CD4-positive, alpha-beta memory T cell (primary cell): ENCODE data around the gene IFT22. TPM values are rescaled to one million over a fixed set of nuclear protein-coding genes. Genes with fewer than 3 reads are reported as not detected.

Experiments
- CTCF ChIA-PET: fragments of 350-600 bp; sonication (Branson Sonifier 250); formaldehyde crosslinking; loops from one replicate; lab custom pipeline; 2021; ENCODE audit warnings: inconsistent platforms; ENCODE audit not compliant: partially characterized antibody; lab: Charles Lee
- POLR2A ChIA-PET: fragments of 350-600 bp; sonication (Branson Sonifier 250); formaldehyde crosslinking; loops from one replicate; lab custom pipeline; 2021; ENCODE audit not compliant: partially characterized antibody; lab: Charles Lee
- DNase-seq, 5 donors: peaks; one replicate each; pipeline versions ENCODE4 v3.0.0 to v3.0.0-alpha.2; 2020 to 2022; ENCODE audit warnings: mixed read lengths in 1 of 5
- H3K27ac ChIP-seq: one replicate; pipeline ENCODE4 v1.7.0; 2013; ENCODE audit warnings: low read depth, low read length
- H3K27me3 ChIP-seq: 2 replicates; pipeline ENCODE4 v1.7.0; 2013; ENCODE audit warnings: mild to moderate bottlenecking, low read length, moderate library complexity; ENCODE audit not compliant: insufficient read depth
- H3K36me3 ChIP-seq: 2 replicates; pipeline ENCODE4 v1.7.0; 2013; ENCODE audit warnings: mild to moderate bottlenecking, low read length, moderate library complexity; ENCODE audit not compliant: insufficient read depth
- H3K4me1 ChIP-seq: 2 replicates; pipeline ENCODE4 v1.7.0; 2013; ENCODE audit warnings: mild to moderate bottlenecking, low read length, moderate library complexity; ENCODE audit not compliant: insufficient read depth
- H3K4me3 ChIP-seq, 2 donors: one replicate each; pipeline ENCODE4 v1.7.0; 2013; ENCODE audit warnings: low read length in 2 of 2, mild to moderate bottlenecking in 1 of 2
- H3K9me3 ChIP-seq, 2 donors: one replicate each; pipeline ENCODE4 v1.7.0; 2013; ENCODE audit warnings: low read length in 2 of 2, control low read depth in 1 of 2; ENCODE audit not compliant: control insufficient read depth in 1 of 2
- H3K27ac Mint-ChIP-seq, 7 donors: one replicate each; pipeline ENCODE4 v1.8.0; 2020 to 2021; ENCODE audit warnings: mixed read lengths in 7 of 7, mild to moderate bottlenecking in 6 of 7, inconsistent platforms in 3 of 7, moderate library complexity in 3 of 7
- H3K27me3 Mint-ChIP-seq, 2 donors: one replicate each; pipeline ENCODE4 v1.8.0; 2020 to 2021; ENCODE audit warnings: mixed read lengths in 2 of 2
- H3K36me3 Mint-ChIP-seq, 2 donors: one replicate each; pipeline ENCODE4 v1.8.0; 2020 to 2021; ENCODE audit warnings: mixed read lengths in 2 of 2, inconsistent platforms in 1 of 2, mild to moderate bottlenecking in 1 of 2
- H3K4me1 Mint-ChIP-seq, 4 donors: one replicate each; pipeline ENCODE4 v1.8.0; 2020 to 2021; ENCODE audit warnings: mixed read lengths in 4 of 4, mild to moderate bottlenecking in 1 of 4
- H3K4me3 Mint-ChIP-seq, 8 donors: one replicate each; pipeline ENCODE4 v1.8.0; 2020 to 2021; ENCODE audit warnings: mixed read lengths in 8 of 8, mild to moderate bottlenecking in 7 of 8, moderate library complexity in 6 of 8, inconsistent platforms in 3 of 8
- H3K9me3 Mint-ChIP-seq, 8 donors: one replicate each; pipeline ENCODE4 v1.8.0; 2020 to 2021; ENCODE audit warnings: mixed read lengths in 8 of 8, mild to moderate bottlenecking in 5 of 8, inconsistent platforms in 3 of 8, moderate library complexity in 1 of 8
- intact Hi-C: fragments of 100-400 bp; cut with micrococcal nuclease; formaldehyde crosslinking; loops from one replicate; pipeline ENCODE4 v1.15.1; 2023
- polyA plus RNA-seq, 2 donors: library from polyadenylated mRNA; unstranded; fragments of 300-500 nt; fragmentation: Illumina TruSeq; gene quantifications; one replicate each; pipeline ENCODE4 v1.2.3, GENCODE V29; 2021
- total RNA-seq, 2 experiments: library from RNA; stranded (reverse); gene quantifications; one replicate each; pipeline ENCODE4 v1.2.3, GENCODE V29; 2021

IFT22 gene
- total RNA-seq (1 to 10 TPM; 2.6 TPM), polyA plus RNA-seq (1 to 10 TPM; 6.3 to 6.7 TPM)

GRCh38 chr7:101321491-101322401 lies at the start of gene IFT22:
Gene IFT22, minus strand, starts transcription at chr7:101321812. Its CDS starts 103 bp downstream, at chr7:101321709.
- intact Hi-C loops: loop anchor here (2.0 kb wide), 1 partner anchor 77 kb away; the partner anchor contains the start of gene FIS1
- H3K9me3 ChIP-seq: no peaks in the 10 kb centered on the region
- H3K27me3 ChIP-seq: no peaks in the 10 kb centered on the region
- peak within 1 kb of the TSS; percentile 54 for H3K27ac ChIP-seq
- DNase-seq: peak; percentile 77 to 82 (median 77)
- H3K9me3 Mint-ChIP-seq: no peaks in the 10 kb centered on the region
- H3K4me1 ChIP-seq: peaks cover 16% of the 10 kb centered on the region
- no peaks in the 10 kb centered on the region for H3K36me3 Mint-ChIP-seq
- ChIA-PET POLR2A (interaction anchor here (0.6 to 1.3 kb wide), 5 partner anchors 68 to 104 kb away, joined by 3 to 5 read pairs (median 3); partner anchors contain the start of genes FIS1, PLOD3 and ZNHIT1), CTCF (interaction anchor here (0.9 to 1.5 kb wide), 6 partner anchors 12 to 90 kb away, joined by 3 to 7 read pairs (median 3); no protein-coding TSS in a partner anchor)
- H3K36me3 ChIP-seq: no peaks in the 10 kb centered on the region
- peak within 1 kb of the TSS; percentile 47 to 87 for H3K4me3 ChIP-seq
- peak within 1 kb of the TSS; percentile 83 to 95 (median 92) for H3K27ac Mint-ChIP-seq
- no peaks in the 10 kb centered on the region for H3K27me3 Mint-ChIP-seq
- peak within 1 kb of the TSS; percentile 89 to 95 (median 92) for H3K4me3 Mint-ChIP-seq
- H3K4me1 Mint-ChIP-seq: peaks cover 5 to 20% (median 10%) of the 10 kb centered on the region in 4 donors

DNA sequence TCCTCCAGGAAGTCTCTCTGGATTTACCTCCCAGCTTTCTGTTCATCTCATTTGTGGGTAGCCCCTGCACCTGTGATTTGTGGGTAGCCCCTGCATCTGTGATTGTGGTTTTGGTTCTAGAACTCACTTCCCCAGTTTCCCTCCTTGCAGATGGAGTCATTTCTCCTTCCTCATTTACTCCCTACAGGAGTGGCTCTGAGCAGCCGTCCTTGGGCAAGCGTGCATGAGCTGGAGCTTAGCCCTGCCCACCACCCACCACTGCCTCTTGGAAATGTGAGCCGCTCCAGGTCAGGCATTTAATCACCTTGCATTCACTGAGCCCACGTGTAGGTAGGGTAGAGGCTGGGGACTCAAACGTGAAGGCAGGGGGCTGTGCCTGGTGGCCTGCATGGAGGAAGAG lies 49.2 kb upstream of the IFT22 start:
- ChIA-PET POLR2A (no interaction called here), CTCF (no interaction called here)
- H3K27ac Mint-ChIP-seq: no peak overlapping the region
- Histone ChIP-seq H3K9me3 (no peaks in the 10 kb centered on the region), H3K4me3 (no peak overlapping the region), H3K4me1 (no peaks in the 10 kb centered on the region), H3K36me3 (no peaks in the 10 kb centered on the region), H3K27ac (no peak overlapping the region), H3K27me3 (peaks cover 3% of the 10 kb centered on the region)
- no peak overlapping the region for H3K4me3 Mint-ChIP-seq
- intact Hi-C loops: no loop called here
- H3K36me3 Mint-ChIP-seq: no peaks in the 10 kb centered on the region
- no peaks in the 10 kb centered on the region for H3K4me1 Mint-ChIP-seq
- no peaks in the 10 kb centered on the region for H3K9me3 Mint-ChIP-seq
- H3K27me3 Mint-ChIP-seq: peaks cover 15 to 25% of the 10 kb centered on the region in 2 donors
- no peak for DNase-seq

- intact Hi-C loops: no loop called here
- Histone ChIP-seq H3K9me3 (no peaks in the 10 kb centered on the region), H3K4me3 (no peak overlapping the region), H3K36me3 (no peaks in the 10 kb centered on the region), H3K4me1 (peaks cover 5% of the 10 kb centered on the region), H3K27me3 (peaks cover 7% of the 10 kb centered on the region), H3K27ac (no peak overlapping the region)
- H3K36me3 Mint-ChIP-seq: no peaks in the 10 kb centered on the region
- peaks cover 19 to 28% of the 10 kb centered on the region in 2 donors for H3K27me3 Mint-ChIP-seq
- no peaks in the 10 kb centered on the region for H3K4me1 Mint-ChIP-seq
- H3K4me3 Mint-ChIP-seq: no peak overlapping the region
- CTCF ChIA-PET: interaction anchor here (3.0 kb wide), 1 partner anchor 43 kb away, joined by 21 read pairs; no protein-coding TSS in a partner anchor
- POLR2A ChIA-PET: no interaction called here
- no peak overlapping the region for H3K27ac Mint-ChIP-seq
- H3K9me3 Mint-ChIP-seq: peaks cover 0 to 2% (median 0%) of the 10 kb centered on the region in 8 donors
- no peak for DNase-seq
Observed at GRCh38 chr7:101368422-101369165, 47.0 kb upstream of the IFT22 start.

GRCh38 chr7:101367676-101368075 lies 46.1 kb upstream of the IFT22 start:
- H3K36me3 Mint-ChIP-seq: no peaks in the 10 kb centered on the region
- CTCF ChIA-PET: interaction anchor here (0.8 to 3.0 kb wide), 2 partner anchors 29 to 44 kb away, joined by 4 to 21 read pairs; no protein-coding TSS in a partner anchor
- Histone ChIP-seq H3K4me1 (peaks cover 6% of the 10 kb centered on the region), H3K36me3 (no peaks in the 10 kb centered on the region), H3K9me3 (no peaks in the 10 kb centered on the region), H3K27ac (no peak overlapping the region), H3K4me3 (no peak overlapping the region), H3K27me3 (peaks cover 7% of the 10 kb centered on the region)
- H3K27ac Mint-ChIP-seq: no peak overlapping the region
- peaks cover 19 to 28% of the 10 kb centered on the region in 2 donors for H3K27me3 Mint-ChIP-seq
- no peak for DNase-seq
- no peak overlapping the region for H3K4me3 Mint-ChIP-seq
- no peaks in the 10 kb centered on the region for H3K4me1 Mint-ChIP-seq
- POLR2A ChIA-PET: no interaction called here
- peaks cover 0 to 2% (median 0%) of the 10 kb centered on the region in 8 donors for H3K9me3 Mint-ChIP-seq
- intact Hi-C loops: no loop called here

DNA sequence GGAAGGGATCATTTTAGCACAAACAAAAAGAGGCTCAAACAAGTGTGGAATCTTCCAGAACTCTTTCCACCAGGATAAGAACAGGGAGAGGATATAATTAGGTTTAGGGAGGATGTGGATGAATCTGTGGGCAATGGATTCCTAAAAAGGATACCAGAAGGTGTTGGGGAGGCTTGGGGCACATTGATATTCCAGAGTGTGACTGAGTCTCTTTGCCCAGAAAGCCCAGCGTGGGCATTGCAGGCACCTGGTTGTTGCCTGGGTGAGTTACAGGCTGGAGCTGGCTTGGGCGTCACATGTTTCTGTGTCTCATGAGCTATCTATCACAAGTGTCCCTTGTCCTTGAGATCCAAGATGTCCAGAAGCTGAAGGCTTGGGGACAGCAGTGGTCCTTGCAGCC lies 44.3 kb upstream of the IFT22 start:
- ChIA-PET POLR2A (no interaction called here), CTCF (interaction anchor here (1.0 to 3.0 kb wide), 3 partner anchors 11 to 45 kb away, joined by 3 to 21 read pairs (median 8); no protein-coding TSS in a partner anchor)
- H3K4me3 ChIP-seq: no peak overlapping the region
- intact Hi-C loops: loop anchor here (2.0 kb wide), 1 partner anchor 173 kb away; no protein-coding TSS in a partner anchor
- H3K4me3 Mint-ChIP-seq: no peak overlapping the region
- H3K9me3 Mint-ChIP-seq: peaks cover 0 to 2% (median 0%) of the 10 kb centered on the region in 8 donors
- no peaks in the 10 kb centered on the region for H3K36me3 ChIP-seq
- peaks cover 0 to 5% (median 0%) of the 10 kb centered on the region in 4 donors for H3K4me1 Mint-ChIP-seq
- H3K4me1 ChIP-seq: peaks cover 6% of the 10 kb centered on the region
- no peak overlapping the region for H3K27ac ChIP-seq
- peaks cover 18 to 29% of the 10 kb centered on the region in 2 donors for H3K27me3 Mint-ChIP-seq
- H3K36me3 Mint-ChIP-seq: no peaks in the 10 kb centered on the region
- H3K27ac Mint-ChIP-seq: no peak overlapping the region
- H3K9me3 ChIP-seq: no peaks in the 10 kb centered on the region
- peaks cover 13% of the 10 kb centered on the region for H3K27me3 ChIP-seq
- DNase-seq: no peak

DNA sequence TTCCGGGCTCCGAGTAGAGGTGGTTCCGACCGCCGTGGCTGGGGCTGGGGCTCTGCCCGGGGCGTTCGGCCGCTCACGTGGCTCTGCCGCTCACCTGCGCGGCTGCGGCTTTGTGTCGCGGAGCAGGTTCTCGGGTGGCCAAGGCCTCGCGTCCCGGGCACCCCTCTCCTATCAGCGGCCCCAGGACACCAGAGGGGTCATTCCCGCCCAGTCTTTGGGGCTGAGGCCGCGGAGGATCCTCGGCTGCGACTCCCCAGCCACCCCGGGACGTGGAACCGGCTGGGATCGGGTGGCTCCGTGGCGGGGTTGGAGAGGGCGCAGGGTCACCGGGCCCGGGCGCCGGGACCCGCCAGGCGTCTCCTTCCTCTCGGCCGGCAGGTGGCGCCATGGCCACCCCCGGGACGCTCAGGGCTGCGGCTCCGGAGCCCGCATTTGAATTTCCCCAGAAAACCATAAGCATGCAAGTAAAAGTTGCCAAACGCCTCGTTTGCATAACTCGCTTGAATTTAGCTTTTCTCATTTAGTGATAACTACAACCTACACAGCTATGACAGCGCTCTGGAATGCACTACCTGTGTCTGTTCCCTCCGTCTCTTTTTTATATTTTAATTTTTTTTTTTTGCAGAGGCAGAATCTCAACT lies 42.2 kb upstream of the IFT22 start:
- Mint-ChIP-seq H3K27me3 (peaks cover 18 to 25% of the 10 kb centered on the region in 2 donors), H3K9me3 (peaks cover 0 to 2% (median 0%) of the 10 kb centered on the region in 8 donors), H3K4me3 (peak overlapping the region in 6 of 8 donors; percentile 39 to 54 (median 43)), H3K27ac (no peak overlapping the region), H3K4me1 (peaks cover 0 to 5% (median 0%) of the 10 kb centered on the region in 4 donors), H3K36me3 (no peaks in the 10 kb centered on the region)
- peak; percentile 54 to 69 (median 63) for DNase-seq
- peak overlapping the region in 1 of 2 donors; percentile 28 for H3K4me3 ChIP-seq
- no peaks in the 10 kb centered on the region for H3K36me3 ChIP-seq
- H3K9me3 ChIP-seq: no peaks in the 10 kb centered on the region
- intact Hi-C loops: loop anchor here (1.0 to 2.0 kb wide), 2 partner anchors 47 to 175 kb away; no protein-coding TSS in a partner anchor
- H3K4me1 ChIP-seq: peaks cover 6% of the 10 kb centered on the region
- H3K27ac ChIP-seq: no peak overlapping the region
- CTCF ChIA-PET: interaction anchor here (0.6 to 2.5 kb wide), 19 partner anchors 9 to 180 kb away, joined by 3 to 29 read pairs (median 5); partner anchors contain the start of gene IFT22
- POLR2A ChIA-PET: interaction anchor here (0.8 to 1.1 kb wide), 2 partner anchors 28 to 48 kb away, joined by 3 read pairs; no protein-coding TSS in a partner anchor
- peaks cover 13% of the 10 kb centered on the region for H3K27me3 ChIP-seq
